Fibroblast of lung (primary cell): ENCODE measurements around the gene DNAJB4. TPM values are rescaled to one million over a fixed set of nuclear protein-coding genes. Genes with fewer than 3 reads are reported as not detected.

Experiments
- DNase-seq, 2 donors: peaks; one replicate each; pipeline versions ENCODE4 v3.0.0 to v3.0.0-alpha.2; 2010; ENCODE audit warnings: low read depth in 2 of 2
- H2AFZ ChIP-seq: 2 replicates; pipeline ENCODE4 v1.5.1; 2012; ENCODE audit warnings: low read length, control low read depth, inconsistent platforms
- H3K27ac ChIP-seq: 2 replicates; pipeline ENCODE4 v1.5.1; 2011; ENCODE audit warnings: low read length, control low read depth; ENCODE audit not compliant: insufficient read depth
- H3K27me3 ChIP-seq: 2 replicates; pipeline ENCODE4 v1.5.1; 2011; ENCODE audit warnings: mild to moderate bottlenecking, low read length; ENCODE audit not compliant: control insufficient read depth, insufficient read depth
- H3K36me3 ChIP-seq: 2 replicates; pipeline ENCODE4 v1.5.1; 2011; ENCODE audit warnings: low read length; ENCODE audit not compliant: control insufficient read depth, insufficient read depth
- H3K4me1 ChIP-seq: 2 replicates; pipeline ENCODE4 v1.5.1; 2011; ENCODE audit warnings: low read length; ENCODE audit not compliant: control insufficient read depth, insufficient read depth; ENCODE audit errors: extremely low read depth
- H3K4me2 ChIP-seq: 2 replicates; pipeline ENCODE4 v1.5.1; 2011; ENCODE audit warnings: low read length, control low read depth; ENCODE audit not compliant: insufficient read depth; ENCODE audit errors: extremely low read depth
- H3K4me3 ChIP-seq, 4 experiments: fragments of 200-600 bp in 1 of 4; sonication (generic) in 1 of 4; replicated peaks in 1 of 4; 2 replicates each; pipeline ENCODE4 v1.5.1; 2011 to 2016; ENCODE audit warnings: low read length in 4 of 4, low read depth in 3 of 4, mild to moderate bottlenecking in 3 of 4, control low read depth in 2 of 4, inconsistent platforms in 1 of 4, mixed read lengths in 1 of 4; ENCODE audit not compliant: insufficient read depth in 1 of 4; ENCODE audit errors: control extremely low read depth in 1 of 4
- H3K79me2 ChIP-seq: 2 replicates; pipeline ENCODE4 v1.5.1; 2012; ENCODE audit warnings: mild to moderate bottlenecking, low read length, inconsistent platforms; ENCODE audit not compliant: control insufficient read depth, insufficient read depth
- H3K9ac ChIP-seq: 2 replicates; pipeline ENCODE4 v1.5.1; 2011; ENCODE audit warnings: mild to moderate bottlenecking, low read length, control low read depth; ENCODE audit not compliant: insufficient read depth
- H3K9me3 ChIP-seq: 2 replicates; pipeline ENCODE4 v1.5.1; 2012; ENCODE audit warnings: low read depth, low read length; ENCODE audit not compliant: control insufficient read depth, insufficient read depth
- H4K20me1 ChIP-seq: 2 replicates; pipeline ENCODE4 v1.5.1; 2011; ENCODE audit warnings: low read length; ENCODE audit not compliant: control insufficient read depth, insufficient read depth; ENCODE audit errors: extremely low read depth
- EZH2 ChIP-seq: IDR thresholded peaks from 2 replicates; pipeline ENCODE4 v1.5.1; 2012; ENCODE audit warnings: low read length, control low read depth, mild to moderate bottlenecking; ENCODE audit errors: missing control alignments
- polyA plus RNA-seq, 2 donors: library from polyadenylated mRNA; depleted of rRNA in 1 of 2; stranded (reverse) in 1 of 2; unstranded in 1 of 2; fragments of >200 nt; gene quantifications; 2 replicates each; pipeline ENCODE4 v1.2.1, GENCODE V29; 2011 to 2012; ENCODE audit warnings: missing spikeins in 1 of 2
- total RNA-seq: library from RNA; depleted of rRNA; stranded (reverse); fragments of >200 nt; gene quantifications from 2 replicates; pipeline ENCODE4 v1.2.1, GENCODE V29; 2014
- TF ChIP-seq, protein P1 (sequence below), 2 donors: IDR thresholded peaks in 1 of 2; conservative IDR thresholded peaks in 1 of 2; 1 replicate in 1 of 2; 2 replicates in 1 of 2; pipeline ENCODE4 v1.5.1; 2011 to 2012; ENCODE audit warnings: low read length in 2 of 2, control low read depth in 1 of 2, inconsistent platforms in 1 of 2, low read depth in 1 of 2, mild to moderate bottlenecking in 1 of 2

DNAJB4 gene
- total and polyA plus RNA-seq, 2 donors (not counting 1 experiment from before 2014, with no cell fraction given): 52.0 to 78.7 TPM

DNA sequence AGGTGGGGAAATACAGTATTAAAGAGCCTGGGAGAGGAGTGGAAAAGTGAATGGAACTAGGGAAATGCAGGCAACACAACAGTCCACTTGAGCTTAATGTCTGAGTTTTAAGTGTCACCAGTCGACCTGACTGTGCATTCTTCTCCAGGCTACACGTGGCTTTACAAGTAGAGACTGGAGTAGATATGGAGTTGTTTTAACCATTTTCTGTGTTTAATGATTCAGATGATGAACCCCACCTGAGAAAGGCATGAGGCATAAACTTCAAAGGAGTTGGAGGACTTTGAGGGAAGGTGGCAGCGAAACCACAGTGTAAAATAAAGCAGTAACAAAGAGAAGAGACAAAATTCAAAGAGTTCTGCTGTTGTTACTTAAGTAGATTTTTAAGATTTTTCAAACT lies 38.4 kb upstream of the DNAJB4 start:
- Histone ChIP-seq H3K27ac (no peak overlapping the region), H3K4me1 (no peaks in the 10 kb centered on the region), H3K9ac (no peak overlapping the region), H3K36me3 (peaks cover 16% of the 10 kb centered on the region), H4K20me1 (no peaks in the 10 kb centered on the region), H3K4me3 (no peak overlapping the region), H2AFZ (no peak overlapping the region), H3K79me2 (peaks cover 65% of the 10 kb centered on the region), H3K9me3 (no peaks in the 10 kb centered on the region), H3K27me3 (no peaks in the 10 kb centered on the region), H3K4me2 (no peak overlapping the region)
- TF ChIP-seq EZH2: no peak
- TF ChIP-seq, protein P1, sequence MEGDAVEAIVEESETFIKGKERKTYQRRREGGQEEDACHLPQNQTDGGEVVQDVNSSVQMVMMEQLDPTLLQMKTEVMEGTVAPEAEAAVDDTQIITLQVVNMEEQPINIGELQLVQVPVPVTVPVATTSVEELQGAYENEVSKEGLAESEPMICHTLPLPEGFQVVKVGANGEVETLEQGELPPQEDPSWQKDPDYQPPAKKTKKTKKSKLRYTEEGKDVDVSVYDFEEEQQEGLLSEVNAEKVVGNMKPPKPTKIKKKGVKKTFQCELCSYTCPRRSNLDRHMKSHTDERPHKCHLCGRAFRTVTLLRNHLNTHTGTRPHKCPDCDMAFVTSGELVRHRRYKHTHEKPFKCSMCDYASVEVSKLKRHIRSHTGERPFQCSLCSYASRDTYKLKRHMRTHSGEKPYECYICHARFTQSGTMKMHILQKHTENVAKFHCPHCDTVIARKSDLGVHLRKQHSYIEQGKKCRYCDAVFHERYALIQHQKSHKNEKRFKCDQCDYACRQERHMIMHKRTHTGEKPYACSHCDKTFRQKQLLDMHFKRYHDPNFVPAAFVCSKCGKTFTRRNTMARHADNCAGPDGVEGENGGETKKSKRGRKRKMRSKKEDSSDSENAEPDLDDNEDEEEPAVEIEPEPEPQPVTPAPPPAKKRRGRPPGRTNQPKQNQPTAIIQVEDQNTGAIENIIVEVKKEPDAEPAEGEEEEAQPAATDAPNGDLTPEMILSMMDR (conservative IDR thresholded peaks at IDR 0.05 in 1 of 2, IDR thresholded peaks at IDR 0.05 in 1 of 2; ENCODE audit: low read depth in 1 of 2, low read length in 2 of 2): no peak
- no peak for DNase-seq

DNA sequence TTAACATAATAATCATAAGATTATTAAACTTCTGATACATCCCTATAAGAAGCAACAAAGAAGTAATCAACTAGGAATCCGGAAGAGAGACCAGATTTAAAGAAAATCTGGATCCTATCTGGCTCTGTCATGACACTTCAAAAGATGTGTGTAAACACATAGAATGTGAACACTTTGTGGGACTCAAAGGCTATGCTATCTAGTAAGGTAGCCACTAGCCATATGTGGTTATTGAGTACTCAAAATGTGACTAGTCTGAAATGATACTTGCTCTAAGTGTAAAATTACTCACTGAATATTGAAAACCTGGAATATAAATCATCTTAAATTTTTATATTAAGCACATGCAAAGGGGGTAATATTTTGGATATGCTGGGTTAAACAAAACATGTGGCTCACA lies 34.5 kb upstream of the DNAJB4 start:
- H3K79me2 ChIP-seq: peaks cover 84% of the 10 kb centered on the region
- H3K27ac ChIP-seq: no peak overlapping the region
- DNase-seq: no peak
- no peaks in the 10 kb centered on the region for H3K27me3 ChIP-seq
- H3K9me3 ChIP-seq: no peaks in the 10 kb centered on the region
- no peak overlapping the region for H2AFZ ChIP-seq
- H3K9ac ChIP-seq: no peak overlapping the region
- H4K20me1 ChIP-seq: no peaks in the 10 kb centered on the region
- TF ChIP-seq, protein P1 (conservative IDR thresholded peaks at IDR 0.05 in 1 of 2, IDR thresholded peaks at IDR 0.05 in 1 of 2; ENCODE audit: low read depth in 1 of 2, low read length in 2 of 2): no peak
- TF ChIP-seq EZH2: no peak
- peaks cover 7% of the 10 kb centered on the region for H3K36me3 ChIP-seq
- no peak overlapping the region for H3K4me3 ChIP-seq
- no peak overlapping the region for H3K4me2 ChIP-seq
- H3K4me1 ChIP-seq: no peaks in the 10 kb centered on the region

DNA sequence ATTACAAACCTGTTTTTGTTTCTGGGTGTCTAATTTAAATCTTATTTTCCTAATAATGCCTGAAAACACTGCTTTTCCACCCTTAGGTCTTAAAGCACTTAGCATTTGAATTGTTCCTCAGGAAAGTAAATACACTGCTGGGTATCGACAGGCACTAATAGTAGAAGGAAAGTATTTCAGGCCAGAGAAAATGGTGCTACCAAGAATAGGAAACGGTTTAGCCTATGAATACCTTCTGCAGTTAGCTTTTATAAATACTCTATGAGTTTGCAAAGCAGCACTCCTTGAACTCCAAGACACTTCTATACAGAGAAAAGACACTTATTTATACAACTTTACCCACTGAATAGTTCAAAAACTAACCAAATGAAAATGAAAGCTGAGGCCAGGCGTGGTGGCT lies 32.7 kb upstream of the DNAJB4 start:
- H3K27me3 ChIP-seq: no peaks in the 10 kb centered on the region
- TF ChIP-seq EZH2: no peak
- TF ChIP-seq, protein P1 (conservative IDR thresholded peaks at IDR 0.05 in 1 of 2, IDR thresholded peaks at IDR 0.05 in 1 of 2; ENCODE audit: low read depth in 1 of 2, low read length in 2 of 2): no peak
- H3K4me3 ChIP-seq: no peak overlapping the region
- peaks cover 4% of the 10 kb centered on the region for H3K36me3 ChIP-seq
- DNase-seq: no peak
- no peak overlapping the region for H3K4me2 ChIP-seq
- H3K9ac ChIP-seq: no peak overlapping the region
- H3K27ac ChIP-seq: no peak overlapping the region
- no peaks in the 10 kb centered on the region for H3K4me1 ChIP-seq
- H4K20me1 ChIP-seq: peaks cover 7% of the 10 kb centered on the region
- peaks cover 97% of the 10 kb centered on the region for H3K79me2 ChIP-seq
- H2AFZ ChIP-seq: no peak overlapping the region
- no peaks in the 10 kb centered on the region for H3K9me3 ChIP-seq
